Measurements from ENCODE around the gene SF3B3.

DNA sequence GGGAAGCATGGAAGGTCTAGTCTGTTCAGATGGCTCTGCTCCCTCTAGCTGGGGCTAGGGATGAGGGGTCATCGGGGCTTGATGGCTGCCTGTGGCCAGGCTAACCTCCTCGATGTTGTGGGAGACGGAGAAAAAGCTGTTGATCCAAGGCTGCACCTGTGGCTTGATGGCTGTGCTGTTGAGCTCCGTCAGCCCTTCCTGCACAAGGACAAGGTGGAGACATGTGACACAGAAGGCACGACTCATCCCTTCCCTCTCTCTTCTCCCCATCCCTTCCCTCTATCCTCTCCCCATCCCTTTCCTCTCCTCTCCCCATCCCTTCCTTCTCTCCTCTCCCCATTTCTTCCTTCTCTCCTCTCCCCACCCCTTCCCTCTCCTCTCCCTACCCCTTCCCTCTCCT lies 41.0 kb upstream of the SF3B3 start:
- TF ChIP-seq POLR2A (IDR thresholded peaks at IDR 0.05; ENCODE audit: low read depth, low read length) (no peak), HCFC1 (IDR thresholded peaks at IDR 0.05; ENCODE audit: low read length) (no peak), TARDBP (IDR thresholded peaks at IDR 0.05; ENCODE audit: borderline replicate concordance) (no peak), SIN3A (IDR thresholded peaks at IDR 0.05; ENCODE audit: low read depth, low read length) (no peak), CBFB (IDR thresholded peaks at IDR 0.05; ENCODE audit: low read depth) (no peak), EP300 (IDR thresholded peaks at IDR 0.05; ENCODE audit: borderline replicate concordance in 1 of 2, control insufficient read depth in 1 of 2, low read depth in 2 of 2, low read length in 2 of 2) (no peak)
- TF ChIP-seq, protein P1, sequence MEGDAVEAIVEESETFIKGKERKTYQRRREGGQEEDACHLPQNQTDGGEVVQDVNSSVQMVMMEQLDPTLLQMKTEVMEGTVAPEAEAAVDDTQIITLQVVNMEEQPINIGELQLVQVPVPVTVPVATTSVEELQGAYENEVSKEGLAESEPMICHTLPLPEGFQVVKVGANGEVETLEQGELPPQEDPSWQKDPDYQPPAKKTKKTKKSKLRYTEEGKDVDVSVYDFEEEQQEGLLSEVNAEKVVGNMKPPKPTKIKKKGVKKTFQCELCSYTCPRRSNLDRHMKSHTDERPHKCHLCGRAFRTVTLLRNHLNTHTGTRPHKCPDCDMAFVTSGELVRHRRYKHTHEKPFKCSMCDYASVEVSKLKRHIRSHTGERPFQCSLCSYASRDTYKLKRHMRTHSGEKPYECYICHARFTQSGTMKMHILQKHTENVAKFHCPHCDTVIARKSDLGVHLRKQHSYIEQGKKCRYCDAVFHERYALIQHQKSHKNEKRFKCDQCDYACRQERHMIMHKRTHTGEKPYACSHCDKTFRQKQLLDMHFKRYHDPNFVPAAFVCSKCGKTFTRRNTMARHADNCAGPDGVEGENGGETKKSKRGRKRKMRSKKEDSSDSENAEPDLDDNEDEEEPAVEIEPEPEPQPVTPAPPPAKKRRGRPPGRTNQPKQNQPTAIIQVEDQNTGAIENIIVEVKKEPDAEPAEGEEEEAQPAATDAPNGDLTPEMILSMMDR (IDR thresholded peaks at IDR 0.05 in 2 of 3, conservative IDR thresholded peaks at IDR 0.05 in 1 of 3; ENCODE audit: control insufficient read depth in 2 of 3, extremely low read depth in 1 of 3, insufficient read depth in 1 of 3, low read depth in 3 of 3, low read length in 3 of 3) = no peak
- TF ChIP-seq, protein P2, sequence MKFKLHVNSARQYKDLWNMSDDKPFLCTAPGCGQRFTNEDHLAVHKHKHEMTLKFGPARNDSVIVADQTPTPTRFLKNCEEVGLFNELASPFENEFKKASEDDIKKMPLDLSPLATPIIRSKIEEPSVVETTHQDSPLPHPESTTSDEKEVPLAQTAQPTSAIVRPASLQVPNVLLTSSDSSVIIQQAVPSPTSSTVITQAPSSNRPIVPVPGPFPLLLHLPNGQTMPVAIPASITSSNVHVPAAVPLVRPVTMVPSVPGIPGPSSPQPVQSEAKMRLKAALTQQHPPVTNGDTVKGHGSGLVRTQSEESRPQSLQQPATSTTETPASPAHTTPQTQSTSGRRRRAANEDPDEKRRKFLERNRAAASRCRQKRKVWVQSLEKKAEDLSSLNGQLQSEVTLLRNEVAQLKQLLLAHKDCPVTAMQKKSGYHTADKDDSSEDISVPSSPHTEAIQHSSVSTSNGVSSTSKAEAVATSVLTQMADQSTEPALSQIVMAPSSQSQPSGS (IDR thresholded peaks at IDR 0.05; ENCODE audit: low read length) = no peak

Data from GM12878 (cell line).